SK-N-SH (cell line): ENCODE data around the gene KCNH3. TPM values are rescaled to one million over a fixed set of nuclear protein-coding genes. Genes with fewer than 3 reads are reported as not detected.

Experiments
- CTCF ChIA-PET: fragments of 300-600, 350-600 bp; formaldehyde crosslinking; extraction: SDS; loops from one replicate; lab custom pipeline; 2021; lab: Yijun Ruan, JAX
- POLR2A ChIA-PET: fragments of 350-600 bp; sonication (Branson Sonifier 250); formaldehyde crosslinking; extraction: SDS; loops from one replicate; lab custom pipeline; 2020; ENCODE audit warnings: antibody characterized with exemption, inconsistent platforms; lab: Yijun Ruan, JAX
- DNase-seq: peaks from one replicate; pipeline ENCODE4 v3.0.0; 2012
- H2AFZ ChIP-seq: fragments of 200-600 bp; sonication (generic); 2 replicates; pipeline ENCODE4 v1.8.1; 2016; ENCODE audit warnings: antibody characterized with exemption, mild to moderate bottlenecking, low read depth
- H3F3A ChIP-seq: fragments of 200-600 bp; sonication (generic); replicated peaks from 2 replicates; pipeline ENCODE3; 2016; ENCODE audit warnings: antibody characterized with exemption, mild to moderate bottlenecking; ENCODE audit not compliant: insufficient read depth
- H3K27ac ChIP-seq, 2 experiments: fragments of 200-500 bp in 1 of 2; fragments of 200-600 bp in 1 of 2; sonication (Bioruptor generic) in 1 of 2; sonication (generic), shearing (Covaris generic) in 1 of 2; 2 replicates each; pipeline versions ENCODE4 v1.5.1 to v1.6.1; 2014 to 2016; ENCODE audit warnings: low read depth in 2 of 2, inconsistent platforms in 1 of 2, low read length in 1 of 2, mild to moderate bottlenecking in 1 of 2, mixed read lengths in 1 of 2
- H3K27me3 ChIP-seq: fragments of 200-600 bp; sonication (generic), shearing (Covaris generic); 2 replicates; pipeline ENCODE4 v1.6.1; 2016; ENCODE audit warnings: mixed run types; ENCODE audit not compliant: insufficient read depth
- H3K36me3 ChIP-seq, 2 experiments: fragments of 200-500 bp in 1 of 2; fragments of 200-600 bp in 1 of 2; sonication (Bioruptor generic) in 1 of 2; sonication (generic) in 1 of 2; replicated peaks in 1 of 2; 2 replicates each; pipeline versions ENCODE3 to v1.5.1; 2014 to 2016; ENCODE audit warnings: low read length in 1 of 2, mild to moderate bottlenecking in 1 of 2; ENCODE audit not compliant: insufficient read depth in 2 of 2, control insufficient read depth in 1 of 2
- H3K4me1 ChIP-seq, 2 experiments: fragments of 200-500 bp in 1 of 2; fragments of 200-600 bp in 1 of 2; sonication (Bioruptor generic) in 1 of 2; sonication (generic), shearing (Covaris generic) in 1 of 2; 2 replicates each; pipeline versions ENCODE4 v1.5.1 to v1.6.1; 2014 to 2016; ENCODE audit warnings: low read depth in 1 of 2, low read length in 1 of 2, mixed run types in 1 of 2; ENCODE audit not compliant: insufficient read depth in 2 of 2, control insufficient read depth in 1 of 2
- H3K4me2 ChIP-seq: fragments of 200-600 bp; sonication (generic), shearing (Covaris generic); 2 replicates; pipeline ENCODE4 v1.6.1; 2017; ENCODE audit warnings: mixed run types
- H3K4me3 ChIP-seq, 2 experiments: fragments of 200-500 bp in 1 of 2; fragments of 200-600 bp in 1 of 2; sonication (Bioruptor generic) in 1 of 2; sonication (generic), shearing (Covaris generic) in 1 of 2; 2 replicates each; pipeline versions ENCODE4 v1.5.1 to v1.8.1; 2014 to 2016; ENCODE audit warnings: low read depth in 2 of 2, inconsistent platforms in 1 of 2, low read length in 1 of 2, mild to moderate bottlenecking in 1 of 2, mixed read lengths in 1 of 2, moderate library complexity in 1 of 2
- H3K79me2 ChIP-seq: fragments of 200-600 bp; sonication (generic); 2 replicates; pipeline ENCODE4 v1.8.1; 2017; ENCODE audit warnings: mild to moderate bottlenecking; ENCODE audit not compliant: insufficient read depth
- H3K9ac ChIP-seq: fragments of 200-600 bp; sonication (generic); 2 replicates; pipeline ENCODE4 v1.6.1; 2017; ENCODE audit warnings: mixed run types
- H3K9me2 ChIP-seq: fragments of 200-600 bp; sonication (generic); 2 replicates; pipeline ENCODE4 v1.6.1; 2017; ENCODE audit warnings: mixed run types
- H3K9me3 ChIP-seq: fragments of 200-600 bp; sonication (generic); 2 replicates; pipeline ENCODE4 v1.6.1; 2017; ENCODE audit warnings: mixed run types, mild to moderate bottlenecking, moderate library complexity
- H4K20me1 ChIP-seq: fragments of 200-600 bp; sonication (generic); 2 replicates; pipeline ENCODE4 v1.6.1; 2017; ENCODE audit warnings: mild to moderate bottlenecking, mixed run types; ENCODE audit not compliant: insufficient read depth
- CHD2 ChIP-seq: fragments of 150-350 bp; IDR thresholded peaks from 2 replicates; pipeline ENCODE4 v1.6.1; 2018; ENCODE audit warnings: low read length; ENCODE audit not compliant: partially characterized antibody
- EZH2phosphoT487 ChIP-seq: fragments of 200-600 bp; sonication (generic); IDR thresholded peaks from 2 replicates; pipeline ENCODE4 v1.6.1; 2017; ENCODE audit warnings: low read depth, mixed run types, mild to moderate bottlenecking, antibody characterized with exemption, moderate library complexity, borderline replicate concordance
- FOSL2 ChIP-seq: IDR thresholded peaks from 2 replicates; pipeline ENCODE4 v1.4.0; 2012; ENCODE audit warnings: low read depth, mild to moderate bottlenecking, moderate library complexity, borderline replicate concordance
- FOXJ3 ChIP-seq: sonication (generic); formaldehyde crosslinking; IDR thresholded peaks from 2 replicates; pipeline ENCODE4 v1.5.1; 2020; ENCODE audit warnings: mild to moderate bottlenecking, missing genetic modification reagents
- FOXM1 ChIP-seq: IDR thresholded peaks from 2 replicates; pipeline ENCODE4 v1.4.0; 2012; ENCODE audit warnings: low read depth, mild to moderate bottlenecking
- GATA2 ChIP-seq: sonication (generic); formaldehyde crosslinking; IDR thresholded peaks from 2 replicates; pipeline ENCODE4 v1.5.0; 2020; ENCODE audit warnings: mild to moderate bottlenecking, missing genetic modification reagents
- NFIC ChIP-seq: IDR thresholded peaks from 2 replicates; pipeline ENCODE4 v1.4.0; 2012; ENCODE audit warnings: borderline replicate concordance
- POLR2AphosphoS5 ChIP-seq: IDR thresholded peaks from 2 replicates; pipeline ENCODE4 v1.6.1; 2012; ENCODE audit warnings: low read depth, low read length
- RAD21 ChIP-seq: IDR thresholded peaks from 2 replicates; pipeline ENCODE4 v1.6.1; 2012; ENCODE audit warnings: mild to moderate bottlenecking, low read length
- RCOR1 ChIP-seq: fragments of 150-350 bp; IDR thresholded peaks from 2 replicates; pipeline ENCODE4 v1.6.1; 2017; ENCODE audit warnings: antibody characterized with exemption, low read length
- RXRA ChIP-seq: IDR thresholded peaks from 2 replicates; pipeline ENCODE4 v1.4.0; 2012; ENCODE audit warnings: low read depth, mild to moderate bottlenecking, borderline replicate concordance
- SIN3A ChIP-seq: IDR thresholded peaks from 2 replicates; pipeline ENCODE4 v1.6.1; 2012; ENCODE audit warnings: low read depth, mild to moderate bottlenecking, low read length, moderate library complexity, borderline replicate concordance
- TCF12 ChIP-seq: IDR thresholded peaks from 2 replicates; pipeline ENCODE4 v1.4.0; 2012
- TEAD4 ChIP-seq: IDR thresholded peaks from 2 replicates; pipeline ENCODE4 v1.4.0; 2012; ENCODE audit warnings: mild to moderate bottlenecking, borderline replicate concordance; ENCODE audit not compliant: insufficient read depth
- YY1 ChIP-seq: IDR thresholded peaks from 2 replicates; pipeline ENCODE4 v1.4.0; 2012; ENCODE audit warnings: low read depth, mild to moderate bottlenecking
- WGBS: methylation state at CpG from one replicate; pipeline ENCODE4 v1.1.6; 2017; ENCODE audit warnings: low lambda C conversion rate; 5-methylcytosine and 5-hydroxymethylcytosine counted together
- polyA plus RNA-seq, 3 experiments: library from polyadenylated mRNA; depleted of rRNA; stranded (reverse); fragments of >200 nt; gene quantifications; 2 replicates each; pipeline ENCODE4 v1.2.3, GENCODE V29; 2012
- TF ChIP-seq, protein P1 (sequence below): IDR thresholded peaks from 2 replicates; pipeline ENCODE4; 2012
- TF ChIP-seq, protein P2 (sequence below): IDR thresholded peaks from 2 replicates; pipeline ENCODE4 v1.4.0; 2012; ENCODE audit warnings: low read depth
- TF ChIP-seq, protein P3 (sequence below): IDR thresholded peaks from 2 replicates; pipeline ENCODE4 v1.6.1; 2012; ENCODE audit warnings: mild to moderate bottlenecking, low read depth, low read length, moderate library complexity
- TF ChIP-seq, protein P4 (sequence below): IDR thresholded peaks from 2 replicates; pipeline ENCODE4 v1.4.0; 2012; ENCODE audit warnings: low read depth, borderline replicate concordance

KCNH3 gene
- polyA plus RNA-seq, 1 of the 3 experiments (the other 2 are of a cell fraction) = 3.7 TPM

DNA sequence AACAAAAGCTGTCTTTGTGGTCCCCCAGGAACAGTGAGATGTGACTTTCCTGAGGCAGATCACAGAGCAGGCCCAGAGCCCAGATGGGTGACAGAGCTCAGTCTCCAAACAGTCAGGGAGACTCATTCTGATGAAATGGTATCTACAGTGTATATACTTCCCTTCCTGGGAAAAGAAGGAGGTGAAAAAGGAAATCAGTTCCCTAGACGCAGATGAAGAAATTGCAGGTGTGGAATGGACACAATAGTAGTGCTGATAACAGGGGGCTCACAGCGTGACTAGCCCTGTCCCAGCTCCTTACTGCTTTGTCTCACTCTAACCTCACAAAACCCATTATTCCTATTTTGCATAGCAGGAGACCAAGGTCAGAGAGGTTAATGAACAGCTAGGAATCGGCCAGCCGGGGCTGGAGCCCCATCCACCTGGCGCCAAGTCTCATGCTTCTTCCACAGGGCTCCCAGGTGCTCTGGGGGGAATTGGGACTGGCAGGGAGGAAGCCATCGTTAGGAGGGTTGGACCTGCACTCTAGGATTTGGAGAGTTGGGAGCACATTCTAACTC lies 11.9 kb downstream of the KCNH3 start:
- Histone ChIP-seq H3K9ac (no peak overlapping the region), H3K27me3 (no peaks in the 10 kb centered on the region), H3K4me1 (no peaks in the 10 kb centered on the region; a peak in 1 of 4 replicates), H2AFZ (no peak overlapping the region), H4K20me1 (no peaks in the 10 kb centered on the region), H3K79me2 (no peaks in the 10 kb centered on the region)
- TF ChIP-seq, protein P1, sequence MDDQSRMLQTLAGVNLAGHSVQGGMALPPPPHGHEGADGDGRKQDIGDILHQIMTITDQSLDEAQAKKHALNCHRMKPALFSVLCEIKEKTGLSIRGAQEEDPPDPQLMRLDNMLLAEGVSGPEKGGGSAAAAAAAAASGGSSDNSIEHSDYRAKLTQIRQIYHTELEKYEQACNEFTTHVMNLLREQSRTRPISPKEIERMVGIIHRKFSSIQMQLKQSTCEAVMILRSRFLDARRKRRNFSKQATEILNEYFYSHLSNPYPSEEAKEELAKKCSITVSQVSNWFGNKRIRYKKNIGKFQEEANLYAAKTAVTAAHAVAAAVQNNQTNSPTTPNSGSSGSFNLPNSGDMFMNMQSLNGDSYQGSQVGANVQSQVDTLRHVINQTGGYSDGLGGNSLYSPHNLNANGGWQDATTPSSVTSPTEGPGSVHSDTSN = no peak
- TF ChIP-seq TEAD4 (no peak), TCF12 (no peak), YY1 (no peak), RAD21 (no peak), NFIC (no peak), FOSL2 (no peak), CHD2 (no peak)
- TF ChIP-seq, all 33 proteins: peak for 0
- DNase-seq = peak; percentile 16
- ChIA-PET CTCF (interaction anchor here (1.0 to 9.9 kb wide), 4 partner anchors 30 to 208 kb away, joined by 3 to 76 read pairs (median 4); no protein-coding TSS in a partner anchor), POLR2A (no interaction called here)
- no peak overlapping the region for H3K27ac ChIP-seq
- H3K4me2 ChIP-seq = no peak overlapping the region
- H3K36me3 ChIP-seq = no peaks in the 10 kb centered on the region
- peaks cover 5% of the 10 kb centered on the region for H3F3A ChIP-seq
- H3K9me2 ChIP-seq = no peaks in the 10 kb centered on the region
- 82% methylated on average over 6 of the region's 6 CpGs for WGBS
- H3K9me3 ChIP-seq = no peaks in the 10 kb centered on the region
- H3K4me3 ChIP-seq = no peak overlapping the region

DNA sequence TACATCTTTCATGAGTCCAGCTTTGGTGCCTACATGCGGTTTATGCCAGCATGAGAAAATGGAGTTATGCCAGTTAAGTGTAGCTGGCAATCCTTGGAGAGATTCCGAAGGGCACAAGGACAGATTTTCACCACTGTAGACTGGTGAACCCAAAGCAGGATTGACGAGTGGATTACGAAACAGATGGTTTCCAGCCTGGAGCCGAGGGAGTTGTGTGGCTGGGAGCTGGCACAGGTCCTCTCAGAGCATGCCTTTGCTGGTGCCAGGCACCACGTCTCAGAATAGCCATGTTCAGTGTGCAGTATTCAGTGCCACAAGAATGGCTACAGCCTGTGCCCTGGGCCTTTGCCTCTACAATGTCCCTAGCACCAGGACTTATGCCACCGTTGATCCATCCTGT lies 13.2 kb downstream of the KCNH3 start:
- Histone ChIP-seq H3F3A (peaks cover 5% of the 10 kb centered on the region), H3K9me3 (no peaks in the 10 kb centered on the region), H3K27me3 (no peaks in the 10 kb centered on the region), H3K9me2 (no peaks in the 10 kb centered on the region), H3K79me2 (no peaks in the 10 kb centered on the region), H3K36me3 (peaks cover 0 to 3% of the 10 kb centered on the region in 2 experiments), H3K27ac (no peak overlapping the region), H2AFZ (no peak overlapping the region), H3K4me2 (no peak overlapping the region), H3K4me1 (no peaks in the 10 kb centered on the region; a peak in 1 of 4 replicates), H4K20me1 (no peaks in the 10 kb centered on the region), H3K9ac (no peak overlapping the region), H3K4me3 (no peak overlapping the region)
- CTCF ChIA-PET = interaction anchor here (1.2 to 9.9 kb wide), 5 partner anchors 10 to 194 kb away, joined by 4 to 76 read pairs (median 9); no protein-coding TSS in a partner anchor
- WGBS = 65% methylated on average over 5 of the region's 7 CpGs
- TF ChIP-seq RXRA (no peak), SIN3A (no peak), RCOR1 (no peak), GATA2 (CRISPR knock-in tag) (no peak), FOXM1 (no peak), POLR2AphosphoS5 (no peak), FOXJ3 (no peak), EZH2phosphoT487 (no peak)
- TF ChIP-seq, protein P1 = no peak
- TF ChIP-seq, protein P2, sequence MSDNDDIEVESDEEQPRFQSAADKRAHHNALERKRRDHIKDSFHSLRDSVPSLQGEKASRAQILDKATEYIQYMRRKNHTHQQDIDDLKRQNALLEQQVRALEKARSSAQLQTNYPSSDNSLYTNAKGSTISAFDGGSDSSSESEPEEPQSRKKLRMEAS = no peak
- TF ChIP-seq, protein P3, sequence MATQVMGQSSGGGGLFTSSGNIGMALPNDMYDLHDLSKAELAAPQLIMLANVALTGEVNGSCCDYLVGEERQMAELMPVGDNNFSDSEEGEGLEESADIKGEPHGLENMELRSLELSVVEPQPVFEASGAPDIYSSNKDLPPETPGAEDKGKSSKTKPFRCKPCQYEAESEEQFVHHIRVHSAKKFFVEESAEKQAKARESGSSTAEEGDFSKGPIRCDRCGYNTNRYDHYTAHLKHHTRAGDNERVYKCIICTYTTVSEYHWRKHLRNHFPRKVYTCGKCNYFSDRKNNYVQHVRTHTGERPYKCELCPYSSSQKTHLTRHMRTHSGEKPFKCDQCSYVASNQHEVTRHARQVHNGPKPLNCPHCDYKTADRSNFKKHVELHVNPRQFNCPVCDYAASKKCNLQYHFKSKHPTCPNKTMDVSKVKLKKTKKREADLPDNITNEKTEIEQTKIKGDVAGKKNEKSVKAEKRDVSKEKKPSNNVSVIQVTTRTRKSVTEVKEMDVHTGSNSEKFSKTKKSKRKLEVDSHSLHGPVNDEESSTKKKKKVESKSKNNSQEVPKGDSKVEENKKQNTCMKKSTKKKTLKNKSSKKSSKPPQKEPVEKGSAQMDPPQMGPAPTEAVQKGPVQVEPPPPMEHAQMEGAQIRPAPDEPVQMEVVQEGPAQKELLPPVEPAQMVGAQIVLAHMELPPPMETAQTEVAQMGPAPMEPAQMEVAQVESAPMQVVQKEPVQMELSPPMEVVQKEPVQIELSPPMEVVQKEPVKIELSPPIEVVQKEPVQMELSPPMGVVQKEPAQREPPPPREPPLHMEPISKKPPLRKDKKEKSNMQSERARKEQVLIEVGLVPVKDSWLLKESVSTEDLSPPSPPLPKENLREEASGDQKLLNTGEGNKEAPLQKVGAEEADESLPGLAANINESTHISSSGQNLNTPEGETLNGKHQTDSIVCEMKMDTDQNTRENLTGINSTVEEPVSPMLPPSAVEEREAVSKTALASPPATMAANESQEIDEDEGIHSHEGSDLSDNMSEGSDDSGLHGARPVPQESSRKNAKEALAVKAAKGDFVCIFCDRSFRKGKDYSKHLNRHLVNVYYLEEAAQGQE = no peak
- TF ChIP-seq, protein P4, sequence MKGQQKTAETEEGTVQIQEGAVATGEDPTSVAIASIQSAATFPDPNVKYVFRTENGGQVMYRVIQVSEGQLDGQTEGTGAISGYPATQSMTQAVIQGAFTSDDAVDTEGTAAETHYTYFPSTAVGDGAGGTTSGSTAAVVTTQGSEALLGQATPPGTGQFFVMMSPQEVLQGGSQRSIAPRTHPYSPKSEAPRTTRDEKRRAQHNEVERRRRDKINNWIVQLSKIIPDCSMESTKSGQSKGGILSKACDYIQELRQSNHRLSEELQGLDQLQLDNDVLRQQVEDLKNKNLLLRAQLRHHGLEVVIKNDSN = no peak
- POLR2A ChIA-PET = no interaction called here
- peak; percentile 25 for DNase-seq
